ENCODE measurements around the gene RHBDD1.

The RHBDD1 gene

GRCh38 chr2:226835796-226836547, at the start of gene RHBDD1:
TSS of gene RHBDD1 (plus strand) at chr2:226836054. CDS start at chr2:226864694, 28,640 bp downstream.
- peak; percentile 98 for DNase-seq

DNA sequence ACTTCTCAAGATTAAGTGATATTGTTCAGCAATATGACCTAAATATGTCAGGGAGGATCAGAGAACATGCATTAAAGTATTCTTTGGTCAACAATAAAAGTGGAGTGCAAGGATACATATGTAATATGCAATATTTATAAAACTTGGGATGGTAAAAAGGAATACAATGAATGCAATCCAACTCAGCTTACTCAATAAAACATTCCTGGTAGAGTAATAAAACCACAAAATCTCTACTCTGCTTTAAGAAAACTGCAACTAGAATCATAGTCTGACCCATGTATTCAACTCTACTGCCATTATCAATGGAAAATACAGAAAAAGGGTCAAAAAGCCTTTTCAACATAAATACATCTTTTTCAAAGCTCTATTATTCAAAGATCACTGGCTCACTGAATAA, 47.8 kb upstream of the RHBDD1 start:
- DNase-seq, result no peak

- no peak for DNase-seq
Observed at GRCh38 chr2:226788881-226789490, 46.9 kb upstream of the RHBDD1 start.

DNA sequence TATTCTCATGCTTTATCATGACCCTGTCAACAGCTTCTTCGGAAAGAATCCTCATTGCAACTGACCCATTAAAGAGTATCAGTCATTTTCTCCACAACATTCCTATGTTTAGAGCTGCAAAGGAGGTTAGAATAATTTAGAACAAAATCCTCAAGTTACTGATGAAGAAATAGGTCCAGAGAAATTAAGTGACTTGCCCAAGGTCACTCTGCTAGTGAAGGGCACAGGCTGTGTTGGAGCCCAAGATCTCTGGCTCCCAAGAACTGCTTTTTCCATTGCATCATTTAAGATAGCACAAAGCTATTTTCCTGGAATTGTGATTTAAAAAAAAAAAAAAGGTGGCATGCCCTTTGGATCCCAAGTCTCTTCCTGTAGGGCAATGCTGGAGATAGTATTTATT, 45.8 kb upstream of the RHBDD1 start:
- DNase-seq, result no peak

DNA sequence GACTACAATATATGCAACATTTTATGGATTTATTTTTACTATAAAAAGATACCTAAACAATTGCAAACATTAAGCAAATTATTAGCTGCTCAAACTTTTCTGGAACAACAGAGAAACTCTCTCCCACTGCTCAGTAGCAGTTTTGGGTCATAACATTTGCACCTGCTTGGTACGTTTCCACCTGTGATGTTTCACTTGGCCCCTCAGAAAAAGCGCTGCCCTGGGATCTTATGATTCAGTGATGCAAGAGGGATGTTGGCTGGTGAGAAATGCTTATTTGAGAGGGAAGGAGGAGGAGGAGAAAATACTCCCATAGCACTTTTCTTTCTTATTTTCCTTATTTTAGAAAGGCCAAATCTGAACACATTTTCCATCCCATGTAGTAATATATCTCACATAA, 45.4 kb upstream of the RHBDD1 start:
- peak; percentile 18 for DNase-seq

GRCh38 chr2:226791056-226791486, 44.8 kb upstream of the RHBDD1 start:
- DNase-seq, result peak; percentile 80

GRCh38 chr2:226791487-226792081, 44.3 kb upstream of the RHBDD1 start:
- DNase-seq, result peak; percentile 93

- DNase-seq, result peak; percentile 52
Observed at GRCh38 chr2:226792155-226792881, 43.5 kb upstream of the RHBDD1 start.

- DNase-seq, result no peak
Observed at GRCh38 chr2:226793646-226794045, 42.2 kb upstream of the RHBDD1 start.

GRCh38 chr2:226794196-226794661, 41.6 kb upstream of the RHBDD1 start:
- DNase-seq, result no peak

- DNase-seq, result no peak
Observed at GRCh38 chr2:226794751-226795171, 41.1 kb upstream of the RHBDD1 start.

DNA sequence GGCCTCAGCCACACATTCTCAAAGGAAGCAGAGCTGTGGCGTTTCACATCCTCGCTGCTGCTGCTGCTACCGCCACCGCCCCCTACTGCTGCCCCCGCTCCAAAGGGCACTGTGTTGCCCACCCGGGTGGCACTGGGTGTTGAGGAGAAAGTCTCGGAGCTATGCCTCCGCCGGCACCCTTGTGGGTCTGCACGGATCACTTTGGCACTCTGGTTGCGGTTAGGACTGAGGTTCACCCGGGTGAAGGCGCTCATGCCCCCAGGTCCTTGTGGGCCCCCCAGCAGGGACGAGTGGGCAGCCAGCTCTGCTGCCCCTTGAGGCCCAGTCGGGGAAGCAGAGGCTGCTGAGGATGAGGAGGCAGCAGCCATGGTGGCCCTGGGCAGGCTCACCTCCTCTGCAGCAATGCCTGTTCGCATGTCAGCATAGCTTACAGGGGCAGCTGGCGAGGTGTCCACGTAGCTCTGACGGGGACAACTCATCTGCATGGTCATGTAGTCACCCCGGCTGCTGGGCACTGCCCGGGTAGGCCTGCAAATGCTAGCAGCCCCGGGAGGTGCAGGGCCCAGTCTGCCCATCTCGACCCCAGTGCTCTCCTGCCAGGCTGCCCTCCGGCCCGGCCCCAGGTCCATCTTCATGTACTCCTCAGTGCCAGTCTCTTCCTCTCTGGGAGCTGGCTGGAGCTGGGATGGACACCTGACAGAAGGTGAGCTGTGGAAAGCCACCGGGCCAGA, 40.4 kb upstream of the RHBDD1 start:
- no peak for DNase-seq

DNA sequence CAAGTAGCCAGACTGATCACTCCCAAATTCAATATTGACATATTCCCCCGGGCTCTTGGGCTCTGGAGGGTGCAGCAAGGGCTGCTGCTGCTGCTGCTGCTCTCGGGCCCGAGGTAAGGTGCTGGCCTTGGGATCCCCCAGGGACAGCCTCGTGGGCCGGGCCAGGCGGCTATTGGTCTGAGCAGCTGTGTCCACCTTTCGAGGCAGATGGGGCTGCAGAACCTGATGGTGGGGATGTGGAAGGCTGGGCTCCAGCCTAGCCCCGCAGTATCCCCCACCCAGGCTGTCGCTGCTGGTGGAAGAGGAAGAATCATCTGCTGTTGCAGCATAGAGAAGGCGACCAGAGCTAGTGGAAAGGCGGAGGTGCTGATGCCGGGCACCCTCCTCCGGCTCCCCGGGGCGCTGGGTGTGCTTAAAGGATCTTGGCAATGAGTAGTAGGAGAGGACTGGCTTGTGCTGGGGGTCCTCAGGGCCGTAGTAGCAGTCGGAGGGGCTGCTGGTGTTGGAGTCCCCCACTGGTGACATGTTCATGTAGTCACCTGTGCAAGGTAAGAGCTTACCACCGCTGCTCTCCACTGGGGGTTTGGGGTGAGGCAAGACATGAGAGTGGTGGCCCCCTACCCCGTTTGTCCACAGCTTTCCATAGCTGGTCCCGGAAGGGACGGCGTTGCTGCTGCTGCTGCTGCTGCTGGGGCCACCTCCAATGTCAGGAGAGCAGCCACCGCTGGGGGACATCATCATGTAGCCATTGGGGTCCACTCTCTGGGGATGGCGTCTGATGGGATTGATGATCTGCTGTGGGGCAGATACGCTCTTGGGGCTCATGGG, 39.6 kb upstream of the RHBDD1 start:
- no peak for DNase-seq

GRCh38 chr2:226796840-226797288, 39.0 kb upstream of the RHBDD1 start:
- DNase-seq, result no peak

DNA sequence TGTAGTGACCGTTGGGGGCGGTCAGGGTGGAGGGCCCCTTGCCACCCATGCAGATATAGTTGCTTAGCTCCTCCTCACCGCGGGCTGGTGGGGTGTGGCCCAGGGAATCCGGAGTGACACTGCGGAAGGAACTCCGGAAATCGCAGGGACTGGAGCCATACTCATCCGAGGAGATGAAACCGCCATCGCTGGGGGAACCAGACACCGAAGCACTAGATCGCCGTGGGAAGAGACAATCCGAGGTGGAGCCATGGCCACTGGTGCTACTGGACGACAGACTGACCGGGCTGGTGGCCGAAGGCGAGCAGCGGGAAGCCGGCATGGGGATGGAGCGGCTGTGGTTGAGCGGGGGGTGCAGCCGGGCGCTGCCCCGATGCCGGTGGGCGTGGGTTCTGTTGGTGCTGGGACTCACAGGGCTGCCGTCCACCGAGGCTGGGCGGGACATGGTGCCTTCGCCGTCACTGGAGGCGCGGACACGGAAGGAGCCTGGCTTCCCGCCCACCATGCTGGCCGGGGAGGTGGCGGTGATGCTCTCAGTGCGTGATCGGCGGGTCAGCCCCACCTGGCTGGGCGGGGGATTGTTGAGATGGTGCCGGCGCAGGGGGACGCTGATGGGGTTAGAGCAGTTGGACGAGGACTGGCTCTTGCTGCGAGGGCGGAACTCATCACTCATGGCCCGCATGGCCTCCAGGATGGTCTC, 38.4 kb upstream of the RHBDD1 start:
- DNase-seq, result no peak

DNA sequence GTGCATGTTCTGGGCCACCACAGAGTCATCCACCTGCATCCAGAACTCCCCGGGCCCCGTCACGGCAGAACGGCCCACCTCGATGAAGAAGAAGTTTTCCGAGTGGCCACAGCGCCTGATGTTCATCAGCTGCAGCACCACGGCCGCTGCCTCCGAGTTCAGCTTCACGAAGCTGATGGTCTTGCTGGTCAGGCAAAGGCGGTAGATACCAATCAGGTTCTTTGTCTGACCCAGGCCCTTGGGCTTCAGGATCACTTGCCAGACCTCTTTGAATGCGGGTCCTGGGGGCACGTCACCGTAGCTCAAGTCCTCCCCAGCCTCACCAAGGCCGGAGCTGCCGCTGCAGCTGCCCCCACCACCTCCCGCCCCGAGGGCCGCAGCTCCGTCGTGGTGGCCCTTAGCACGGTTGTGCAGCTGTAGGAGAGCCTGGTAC, 37.8 kb upstream of the RHBDD1 start:
- peak; percentile 15 for DNase-seq

- DNase-seq, result peak; percentile 58
Observed at GRCh38 chr2:226798422-226799210, 37.2 kb upstream of the RHBDD1 start.

GRCh38 chr2:226799211-226799975, 36.5 kb upstream of the RHBDD1 start, which contains the start of gene IRS1:
TSS of gene IRS1 (minus strand) at chr2:226799820. CDS start at chr2:226798738, 1,082 bp downstream.
- peak; percentile 84 for DNase-seq
